NK-92 (cell line): ENCODE measurements around the gene LYRM4.
"Not testable (repeated sequence)": the region's sequence is repeated elsewhere in the genome, so short reads cannot be mapped to it uniquely, and the experiment has no call there.

Experiments used
- DNase-seq: peaks from one replicate; lab custom pipeline; 2025; ENCODE audit not compliant: unreplicated experiment; lab: John Stamatoyannopoulos, UW

Gene LYRM4

GRCh38 chr6:5083813-5084359 lies 176.9 kb downstream of the LYRM4 start:
- DNase-seq: no peak

GRCh38 chr6:5083307-5083583 lies 177.5 kb downstream of the LYRM4 start:
- no peak for DNase-seq

- no peak for DNase-seq
These were observed 178.1 kb downstream of the LYRM4 start for GRCh38 chr6:5082487-5083306.

GRCh38 chr6:5081955-5082354 lies 178.8 kb downstream of the LYRM4 start:
- DNase-seq: no peak

GRCh38 chr6:5081182-5081581 lies 179.6 kb downstream of the LYRM4 start:
- no peak for DNase-seq

- no peak for DNase-seq
These were observed 180.2 kb downstream of the LYRM4 start for GRCh38 chr6:5080574-5080973.

- DNase-seq: no peak
These were observed 181.1 kb downstream of the LYRM4 start for GRCh38 chr6:5079692-5080091.

- DNase-seq: no peak
These were observed 182.6 kb downstream of the LYRM4 start for GRCh38 chr6:5078121-5078669.

- no peak for DNase-seq
These were observed 183.8 kb downstream of the LYRM4 start for GRCh38 chr6:5076931-5077330.

- DNase-seq: no peak
These were observed 186.8 kb downstream of the LYRM4 start for GRCh38 chr6:5073992-5074391.

- DNase-seq: no peak
These were observed 188.3 kb downstream of the LYRM4 start for GRCh38 chr6:5072440-5072839.

GRCh38 chr6:5071216-5071615 lies 189.5 kb downstream of the LYRM4 start:
- DNase-seq: no peak

GRCh38 chr6:5068153-5068751 lies 192.5 kb downstream of the LYRM4 start:
- no peak for DNase-seq

- DNase-seq: no peak
These were observed 193.4 kb downstream of the LYRM4 start for GRCh38 chr6:5067305-5067704.

- no peak for DNase-seq
These were observed 194.2 kb downstream of the LYRM4 start for GRCh38 chr6:5066456-5067093.

- DNase-seq: no peak
These were observed 197.1 kb downstream of the LYRM4 start for GRCh38 chr6:5063617-5064016.

GRCh38 chr6:5061152-5061551 lies 199.6 kb downstream of the LYRM4 start:
- no peak for DNase-seq

GRCh38 chr6:5060439-5060838 lies 200.3 kb downstream of the LYRM4 start:
- DNase-seq: not testable (repeated sequence)

GRCh38 chr6:5059036-5059896 lies 201.5 kb downstream of the LYRM4 start:
- no peak for DNase-seq
